BJ (cell line): ENCODE data around the gene PLEKHA7. TPM values are rescaled to one million over a fixed set of nuclear protein-coding genes. Genes with fewer than 3 reads are reported as not detected.

Source experiments
- CTCF ChIA-PET: fragments of 350-600 bp; formaldehyde crosslinking; extraction: SDS; loops from one replicate; lab custom pipeline; 2021; ENCODE audit warnings: antibody characterized with exemption, inconsistent platforms; lab: Yijun Ruan, JAX
- POLR2A ChIA-PET: fragments of 300-600 bp; sonication (Branson Sonifier 250); formaldehyde crosslinking; extraction: SDS; loops from one replicate; lab custom pipeline; 2021; ENCODE audit warnings: antibody characterized with exemption; lab: Charles Lee
- DNase-seq: peaks from one replicate; pipeline ENCODE4 v3.0.0-alpha.2; 2011; ENCODE audit warnings: low read depth
- H3K27me3 ChIP-seq: 2 replicates; pipeline ENCODE4 v1.6.0; 2011; ENCODE audit warnings: low read length; ENCODE audit not compliant: control insufficient read depth, insufficient read depth
- H3K36me3 ChIP-seq: 2 replicates; pipeline ENCODE4 v1.5.1; 2011; ENCODE audit warnings: low read length; ENCODE audit not compliant: control insufficient read depth, insufficient read depth
- H3K4me3 ChIP-seq: 2 replicates; pipeline ENCODE4 v1.5.1; 2011; ENCODE audit warnings: low read depth, mild to moderate bottlenecking, control low read depth, low read length
- CTCF ChIP-seq: IDR thresholded peaks from 2 replicates; pipeline ENCODE4 v1.5.1; 2011; ENCODE audit warnings: low read depth, mild to moderate bottlenecking, control low read depth, inconsistent platforms, low read length, moderate library complexity; ENCODE audit not compliant: insufficient read depth
- polyA plus RNA-seq: library from polyadenylated mRNA; depleted of rRNA; stranded (reverse); fragments of >200 nt; gene quantifications from 2 replicates; pipeline ENCODE4 v1.2.3, GENCODE V29; 2011

PLEKHA7 gene
- polyA plus RNA-seq, 1 experiment: 0.04 TPM

GRCh38 chr11:16778876-16779275 lies 235.3 kb downstream of the PLEKHA7 start:
- ChIA-PET POLR2A (no interaction called here), CTCF (no interaction called here)
- DNase-seq: no peak
- TF ChIP-seq CTCF: no peak
- Histone ChIP-seq H3K36me3 (no peaks in the 10 kb centered on the region), H3K27me3 (peaks cover 8% of the 10 kb centered on the region), H3K4me3 (no peak overlapping the region)

GRCh38 chr11:16778286-16778685 lies 235.9 kb downstream of the PLEKHA7 start:
- no peak for DNase-seq
- no peak for TF ChIP-seq CTCF
- H3K36me3 ChIP-seq: no peaks in the 10 kb centered on the region
- H3K27me3 ChIP-seq: peaks cover 8% of the 10 kb centered on the region
- H3K4me3 ChIP-seq: no peak overlapping the region
- CTCF ChIA-PET: no interaction called here
- POLR2A ChIA-PET: no interaction called here

- no peak for TF ChIP-seq CTCF
- Histone ChIP-seq H3K4me3 (no peak overlapping the region), H3K27me3 (peaks cover 10% of the 10 kb centered on the region), H3K36me3 (no peaks in the 10 kb centered on the region)
- POLR2A ChIA-PET: no interaction called here
- DNase-seq: no peak
- CTCF ChIA-PET: interaction anchor here (2.1 kb wide), 1 partner anchor 8 kb away, joined by 13 read pairs; no protein-coding TSS in a partner anchor
These were observed 236.6 kb downstream of the PLEKHA7 start for GRCh38 chr11:16777613-16777975.

- ChIA-PET POLR2A (no interaction called here), CTCF (interaction anchor here (2.1 kb wide), 1 partner anchor 9 kb away, joined by 13 read pairs; no protein-coding TSS in a partner anchor)
- DNase-seq: no peak
- Histone ChIP-seq H3K4me3 (no peak overlapping the region), H3K36me3 (no peaks in the 10 kb centered on the region), H3K27me3 (peaks cover 10% of the 10 kb centered on the region)
- TF ChIP-seq CTCF: no peak
These were observed 237.3 kb downstream of the PLEKHA7 start for GRCh38 chr11:16776711-16777612.

GRCh38 chr11:16775614-16776283 lies 238.5 kb downstream of the PLEKHA7 start:
- POLR2A ChIA-PET: no interaction called here
- CTCF ChIA-PET: interaction anchor here (2.1 kb wide), 1 partner anchor 10 kb away, joined by 13 read pairs; no protein-coding TSS in a partner anchor
- Histone ChIP-seq H3K4me3 (no peak overlapping the region), H3K36me3 (no peaks in the 10 kb centered on the region), H3K27me3 (peaks cover 10% of the 10 kb centered on the region)
- no peak for DNase-seq
- no peak for TF ChIP-seq CTCF
